C4-2B (cell line): ENCODE results near the gene WFDC13.

Experiments used
- CTCF ChIP-seq: fragments of 450-650 bp; conservative IDR thresholded peaks from 2 replicates; pipeline ENCODE4 v1.5.1; 2017; ENCODE audit warnings: mild to moderate bottlenecking
- ZFX ChIP-seq: fragments of 450-650 bp; IDR thresholded peaks from 2 replicates; pipeline ENCODE4 v1.6.1; 2017

GRCh38 chr20:45758096-45758495 is 56.3 kb downstream of the WFDC13 start:
- TF ChIP-seq CTCF (no peak), ZFX (no peak)
